HepG2 (cell line): ENCODE results near the gene LSMEM2. TPM values are rescaled to one million over a fixed set of nuclear protein-coding genes. Genes with fewer than 3 reads are reported as not detected.

Experiments used
- ATAC-seq: fragments of 200-7000 bp; cut with Tn5 transposase; 3 replicates; pipeline ENCODE4 v1.9.1; 2020; ENCODE audit warnings: mild to moderate bottlenecking, moderate library complexity
- BruUV-seq: library from RNA; stranded (reverse); fragments of 400-500 nt; replicated peaks from 2 replicates; lab custom pipeline; 2021; lab: Mats Ljungman, UMichigan
- CTCF ChIA-PET: fragments of 300-600 bp; formaldehyde crosslinking; extraction: SDS; loops from one replicate; lab custom pipeline; 2021; ENCODE audit warnings: low total read pairs, inconsistent platforms, low intra/inter-chr PET ratio; lab: Yijun Ruan, JAX
- POLR2A ChIA-PET: fragments of 350-600 bp; sonication (Branson Sonifier 250); formaldehyde crosslinking; loops from one replicate; lab custom pipeline; 2020; ENCODE audit warnings: antibody characterized with exemption, inconsistent platforms; lab: Yijun Ruan, JAX
- DNase-seq: peaks from one replicate; pipeline ENCODE4 v3.0.0-alpha.2; 2015; ENCODE audit warnings: low spot score
- FAIRE-seq: peaks from 3 replicates; lab custom pipeline; 2011; peaks lifted over from hg19 to GRCh38; lab: Jason Lieb, UNC
- H2AFZ ChIP-seq: one replicate; pipeline ENCODE4 v1.6.1; 2011; ENCODE audit warnings: low read length, inconsistent platforms
- H3K27ac ChIP-seq: fragments of 300-600 bp; 3 replicates; pipeline ENCODE4 v1.8.0; 2011; ENCODE audit warnings: mixed run types, mild to moderate bottlenecking, mixed read lengths, low read length, inconsistent platforms; ENCODE audit not compliant: insufficient read depth; ENCODE audit errors: extremely low read length
- H3K27me3 ChIP-seq, 2 experiments: fragments of 200-600 bp in 1 of 2; 2 replicates in 1 of 2; 3 replicates in 1 of 2; pipeline versions ENCODE4 v1.6.0 to v1.8.0; 2011; ENCODE audit warnings: low read length in 2 of 2, mild to moderate bottlenecking in 2 of 2, moderate library complexity in 2 of 2, inconsistent platforms in 1 of 2; ENCODE audit not compliant: insufficient read depth in 2 of 2, control insufficient read depth in 1 of 2
- H3K36me3 ChIP-seq, 2 experiments: fragments of 200-600 bp in 1 of 2; replicated peaks in 1 of 2; 2 replicates in 1 of 2; 3 replicates in 1 of 2; pipeline versions ENCODE4 v1.5.1 to v1.8.0; 2011; ENCODE audit warnings: low read length in 2 of 2, inconsistent platforms in 1 of 2; ENCODE audit not compliant: insufficient read depth in 2 of 2, control insufficient read depth in 1 of 2
- H3K4me1 ChIP-seq: 2 replicates; pipeline ENCODE4 v1.5.1; 2012; ENCODE audit warnings: low read length, inconsistent platforms; ENCODE audit not compliant: insufficient read depth
- H3K4me2 ChIP-seq: 2 replicates; pipeline ENCODE4 v1.6.0; 2011; ENCODE audit warnings: low read depth, low read length, inconsistent platforms
- H3K4me3 ChIP-seq, 3 experiments: fragments of 200-600 bp in 1 of 3; sonication (generic), shearing (Covaris generic) in 1 of 3; replicated peaks in 1 of 3; 2 replicates each; pipeline ENCODE4 v1.5.1; 2011 to 2016; ENCODE audit warnings: low read length in 3 of 3, inconsistent platforms in 2 of 3, low read depth in 2 of 3, mild to moderate bottlenecking in 2 of 3, control low read depth in 1 of 3, mixed read lengths in 1 of 3; ENCODE audit not compliant: insufficient read depth in 1 of 3
- H3K79me2 ChIP-seq: one replicate; pipeline ENCODE4 v1.6.1; 2011; ENCODE audit warnings: low read length, inconsistent platforms; ENCODE audit not compliant: insufficient read depth
- H3K9ac ChIP-seq: 2 replicates; pipeline ENCODE4 v1.6.0; 2011; ENCODE audit warnings: mild to moderate bottlenecking, low read depth, low read length, inconsistent platforms; ENCODE audit not compliant: insufficient read depth
- H3K9me3 ChIP-seq: 2 replicates; pipeline ENCODE4 v1.5.1; 2012; ENCODE audit warnings: mild to moderate bottlenecking, low read length
- H4K20me1 ChIP-seq: 2 replicates; pipeline ENCODE4 v1.6.0; 2011; ENCODE audit warnings: inconsistent platforms, mild to moderate bottlenecking, low read length, moderate library complexity; ENCODE audit not compliant: insufficient read depth
- GABPA ChIP-seq, 2 experiments: IDR thresholded peaks; 2 replicates each; pipeline ENCODE4 v1.6.1; 2011 to 2016; ENCODE audit warnings: low read depth in 2 of 2, low read length in 1 of 2, missing biosample characterization in 1 of 2, missing genetic modification characterization in 1 of 2
- GABPB1 ChIP-seq: IDR thresholded peaks from 2 replicates; pipeline ENCODE4 v1.6.1; 2016; ENCODE audit warnings: mild to moderate bottlenecking, missing genetic modification reagents, moderate library complexity, missing compliant biosample characterization
- MAX ChIP-seq: IDR thresholded peaks from 2 replicates; pipeline ENCODE4 v1.6.1; 2012; ENCODE audit warnings: inconsistent platforms
- SMARCE1 ChIP-seq: fragments of 450-650 bp; IDR thresholded peaks from 2 replicates; pipeline ENCODE4 v1.6.1; 2017; ENCODE audit warnings: borderline replicate concordance
- ZNF687 ChIP-seq: sonication (generic); formaldehyde crosslinking; IDR thresholded peaks from 2 replicates; pipeline ENCODE4 v1.5.1; 2020; ENCODE audit warnings: mild to moderate bottlenecking, missing genetic modification reagents, moderate library complexity
- WGBS: methylation state at CpG from one replicate; pipeline ENCODE4 v1.1.6; 2017; ENCODE audit warnings: low lambda C conversion rate; 5-methylcytosine and 5-hydroxymethylcytosine counted together
- in situ Hi-C: cut with HindIII; loops from 2 replicates; pipeline ENCODE4 v1.10.0; 2017; ENCODE audit warnings: low pct_unique_long_range_greater_than_20kb; ENCODE audit not compliant: extremely low pct_ligation_motif_present
- intact Hi-C: fragments of 100-400 bp; cut with micrococcal nuclease; formaldehyde crosslinking; loops from one replicate; pipeline ENCODE4 v1.10.0; 2022; ENCODE audit not compliant: unreplicated experiment
- polyA plus RNA-seq, 8 experiments: library from polyadenylated mRNA; depleted of rRNA in 3 of 8; stranded (reverse) in 7 of 8; unstranded in 1 of 8; fragments of >200 nt; fragmentation: Illumina TruSeq in 4 of 8; extraction: Trizol in 4 of 8; gene quantifications; 2 replicates each; pipeline versions ENCODE4 v1.2.1 to v1.2.3, GENCODE V29; 2011 to 2016; ENCODE audit warnings: low read depth in 4 of 8, missing spikeins in 1 of 8, mixed read lengths in 1 of 8; ENCODE audit not compliant: insufficient read depth in 1 of 8
- total RNA-seq, 5 experiments: library from RNA; depleted of rRNA; stranded (reverse); fragments of >200 nt; fragmentation: Illumina TruSeq; extraction: Trizol; gene quantifications; 2 replicates each; pipeline ENCODE4 v1.2.3, GENCODE V29; 2016; ENCODE audit warnings: low read depth in 1 of 5

Gene LSMEM2
- total and polyA plus RNA-seq, 2 of the 13 experiments (the other 11 are each of a cell fraction or from before 2014, with no cell fraction given) = 0.07 to 0.41 TPM

- no peak overlapping the region for H3K27ac ChIP-seq
- no peaks in the 10 kb centered on the region; a peak in 1 of 5 replicates for H3K36me3 ChIP-seq
- TF ChIP-seq GABPA (IDR thresholded peaks at IDR 0.05; ENCODE audit: low read depth, low read length) = no peak
- TF ChIP-seq GABPA (CRISPR knock-in tag; IDR thresholded peaks at IDR 0.05; ENCODE audit: low read depth) = peak; percentile 67
- no peak for TF ChIP-seq SMARCE1
- peak; percentile 40; the same call in 1 of the 2 replicates for TF ChIP-seq MAX
- peak; percentile 33 for TF ChIP-seq ZNF687 (CRISPR knock-in tag)
- 0 out of 2 replicates have a peak, but pooled peaks have one; percentile 37 for TF ChIP-seq GABPB1 (CRISPR knock-in tag)
- TF ChIP-seq, all 625 proteins: peak for 4
- H3K27me3 ChIP-seq = no peaks in the 10 kb centered on the region
- no peaks in the 10 kb centered on the region for H3K9me3 ChIP-seq
- DNase-seq = no peak
- no peak for FAIRE-seq
- 72% methylated on average over 4 of the region's 8 CpGs for WGBS
- POLR2A ChIA-PET = interaction anchor here (0.9 to 7.3 kb wide), 8 partner anchors 20 to 76 kb away, joined by 3 to 117 read pairs (median 8); no protein-coding TSS in a partner anchor
- no peak overlapping the region for H3K4me2 ChIP-seq
- H4K20me1 ChIP-seq = no peaks in the 10 kb centered on the region
- no peaks in the 10 kb centered on the region for H3K79me2 ChIP-seq
- peaks cover 74% of the 10 kb centered on the region for H3K4me1 ChIP-seq
- CTCF ChIA-PET = no interaction called here
- H2AFZ ChIP-seq = no peak overlapping the region
- intact Hi-C loops = no loop called here
- in situ Hi-C loops = no loop called here
- ATAC-seq = no peak
- BruUV-seq = no TSS peak
- H3K4me3 ChIP-seq = no peak overlapping the region
- no peak overlapping the region for H3K9ac ChIP-seq
These were observed 48.6 kb upstream of the LSMEM2 start for GRCh38 chr3:50230104-50230793.
